Astrocyte (in vitro differentiated cells and primary cell): ENCODE results near the gene FTCD. TPM values are rescaled to one million over a fixed set of nuclear protein-coding genes. Genes with fewer than 3 reads are reported as not detected.

ENCODE experiments used
- DNase-seq: peaks from one replicate; pipeline ENCODE4 v3.0.0-alpha.2; 2010; ENCODE audit warnings: low read depth
- FAIRE-seq: peaks from 2 replicates; lab custom pipeline; 2011; peaks lifted over from hg19 to GRCh38; lab: Jason Lieb, UNC
- H2AFZ ChIP-seq: 2 replicates; pipeline ENCODE4 v1.6.0; 2012; ENCODE audit warnings: low read depth, low read length, inconsistent platforms
- H3K27ac ChIP-seq: 2 replicates; pipeline ENCODE4 v1.5.1; 2011; ENCODE audit warnings: low read depth, low read length, inconsistent platforms
- H3K27me3 ChIP-seq: 2 replicates; pipeline ENCODE4 v1.6.0; 2011; ENCODE audit warnings: low read length, inconsistent platforms; ENCODE audit not compliant: insufficient read depth
- H3K36me3 ChIP-seq: 2 replicates; pipeline ENCODE4 v1.5.1; 2011; ENCODE audit warnings: low read length, inconsistent platforms; ENCODE audit not compliant: insufficient read depth
- H3K4me1 ChIP-seq: 2 replicates; pipeline ENCODE4 v1.5.1; 2011; ENCODE audit warnings: low read length, inconsistent platforms; ENCODE audit not compliant: insufficient read depth
- H3K4me2 ChIP-seq: 2 replicates; pipeline ENCODE4 v1.6.0; 2012; ENCODE audit warnings: low read length, inconsistent platforms
- H3K4me3 ChIP-seq: 2 replicates; pipeline ENCODE4 v1.5.1; 2011; ENCODE audit warnings: low read depth, mild to moderate bottlenecking, low read length, inconsistent platforms; ENCODE audit not compliant: insufficient read depth
- H3K79me2 ChIP-seq: 2 replicates; pipeline ENCODE4 v1.6.0; 2012; ENCODE audit warnings: mild to moderate bottlenecking, low read length, inconsistent platforms; ENCODE audit not compliant: insufficient read depth
- H3K9ac ChIP-seq: 2 replicates; pipeline ENCODE4 v1.6.0; 2012; ENCODE audit warnings: mild to moderate bottlenecking, low read length, inconsistent platforms
- H3K9me3 ChIP-seq: 2 replicates; pipeline ENCODE4 v1.5.1; 2012; ENCODE audit warnings: low read depth, mild to moderate bottlenecking, low read length, inconsistent platforms; ENCODE audit not compliant: insufficient read depth
- H4K20me1 ChIP-seq: 2 replicates; pipeline ENCODE4 v1.6.0; 2012; ENCODE audit warnings: low read length, inconsistent platforms; ENCODE audit not compliant: insufficient read depth
- H3K27ac Mint-ChIP-seq: one replicate; pipeline ENCODE4 v1.8.0; 2021; ENCODE audit warnings: mild to moderate bottlenecking, mixed read lengths; ENCODE audit not compliant: unreplicated experiment
- H3K27me3 Mint-ChIP-seq: one replicate; pipeline ENCODE4 v1.8.0; 2021; ENCODE audit warnings: low read depth, mixed read lengths; ENCODE audit not compliant: unreplicated experiment
- H3K36me3 Mint-ChIP-seq: one replicate; pipeline ENCODE4 v1.8.0; 2021; ENCODE audit warnings: low read depth, mixed read lengths; ENCODE audit not compliant: unreplicated experiment
- H3K4me1 Mint-ChIP-seq: one replicate; pipeline ENCODE4 v1.8.0; 2021; ENCODE audit warnings: low read depth, mixed read lengths; ENCODE audit not compliant: unreplicated experiment
- H3K4me3 Mint-ChIP-seq: one replicate; pipeline ENCODE4 v1.8.0; 2021; ENCODE audit warnings: mild to moderate bottlenecking, moderate library complexity, mixed read lengths; ENCODE audit not compliant: unreplicated experiment
- H3K9me3 Mint-ChIP-seq: one replicate; pipeline ENCODE4 v1.8.0; 2021; ENCODE audit warnings: mild to moderate bottlenecking, mixed read lengths; ENCODE audit not compliant: unreplicated experiment
- EZH2 ChIP-seq: IDR thresholded peaks from 2 replicates; pipeline ENCODE4 v1.6.1; 2012; ENCODE audit warnings: mild to moderate bottlenecking, low read length, inconsistent platforms; ENCODE audit not compliant: insufficient read depth
- total RNA-seq: library from RNA; stranded (reverse); gene quantifications from 2 replicates; pipeline ENCODE4 v1.2.1, GENCODE V29; 2021
- TF ChIP-seq, protein P1 (sequence below): IDR thresholded peaks from 2 replicates; pipeline ENCODE4 v1.5.1; 2011; ENCODE audit warnings: low read depth, mild to moderate bottlenecking, inconsistent platforms, low read length, moderate library complexity; ENCODE audit not compliant: insufficient read depth

Gene FTCD
- total RNA-seq, 1 donor from 2014 or later: 1.9 TPM

DNA sequence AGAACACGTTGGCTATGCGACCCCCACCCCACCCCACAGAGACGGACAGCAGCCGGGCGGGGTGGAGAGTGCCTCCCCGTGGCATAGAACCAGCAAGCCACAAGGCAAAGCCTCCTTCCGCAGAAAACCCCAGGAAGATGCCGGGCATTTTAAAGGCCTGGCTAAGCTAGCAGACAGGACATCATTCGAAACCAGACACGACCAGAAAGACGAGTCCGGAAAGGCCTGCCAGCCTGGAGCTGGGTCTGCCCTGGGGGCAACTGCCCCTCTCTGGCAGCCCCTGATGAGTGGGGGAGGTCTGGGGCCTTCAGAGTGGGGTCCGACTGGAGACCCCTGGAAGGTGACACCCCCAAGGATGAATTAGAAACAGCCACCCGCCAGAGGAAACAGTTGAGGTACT lies 8.5 kb downstream of the FTCD start:
- DNase-seq (no peak), FAIRE-seq (no peak)
- Mint-ChIP-seq H3K27me3 (no peaks in the 10 kb centered on the region), H3K27ac (no peak overlapping the region), H3K4me1 (peaks cover 4% of the 10 kb centered on the region), H3K9me3 (no peaks in the 10 kb centered on the region), H3K4me3 (no peak overlapping the region), H3K36me3 (no peaks in the 10 kb centered on the region)
- Histone ChIP-seq H3K79me2 (no peaks in the 10 kb centered on the region), H3K27me3 (no peaks in the 10 kb centered on the region), H2AFZ (no peak overlapping the region), H3K9me3 (peaks cover 3% of the 10 kb centered on the region), H3K9ac (no peak overlapping the region), H3K4me2 (no peak overlapping the region), H3K36me3 (no peaks in the 10 kb centered on the region), H3K4me3 (no peak overlapping the region), H3K4me1 (peaks cover 5% of the 10 kb centered on the region), H3K27ac (no peak overlapping the region), H4K20me1 (no peaks in the 10 kb centered on the region)
- TF ChIP-seq, protein P1, sequence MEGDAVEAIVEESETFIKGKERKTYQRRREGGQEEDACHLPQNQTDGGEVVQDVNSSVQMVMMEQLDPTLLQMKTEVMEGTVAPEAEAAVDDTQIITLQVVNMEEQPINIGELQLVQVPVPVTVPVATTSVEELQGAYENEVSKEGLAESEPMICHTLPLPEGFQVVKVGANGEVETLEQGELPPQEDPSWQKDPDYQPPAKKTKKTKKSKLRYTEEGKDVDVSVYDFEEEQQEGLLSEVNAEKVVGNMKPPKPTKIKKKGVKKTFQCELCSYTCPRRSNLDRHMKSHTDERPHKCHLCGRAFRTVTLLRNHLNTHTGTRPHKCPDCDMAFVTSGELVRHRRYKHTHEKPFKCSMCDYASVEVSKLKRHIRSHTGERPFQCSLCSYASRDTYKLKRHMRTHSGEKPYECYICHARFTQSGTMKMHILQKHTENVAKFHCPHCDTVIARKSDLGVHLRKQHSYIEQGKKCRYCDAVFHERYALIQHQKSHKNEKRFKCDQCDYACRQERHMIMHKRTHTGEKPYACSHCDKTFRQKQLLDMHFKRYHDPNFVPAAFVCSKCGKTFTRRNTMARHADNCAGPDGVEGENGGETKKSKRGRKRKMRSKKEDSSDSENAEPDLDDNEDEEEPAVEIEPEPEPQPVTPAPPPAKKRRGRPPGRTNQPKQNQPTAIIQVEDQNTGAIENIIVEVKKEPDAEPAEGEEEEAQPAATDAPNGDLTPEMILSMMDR: no peak
- no peak for TF ChIP-seq EZH2

DNA sequence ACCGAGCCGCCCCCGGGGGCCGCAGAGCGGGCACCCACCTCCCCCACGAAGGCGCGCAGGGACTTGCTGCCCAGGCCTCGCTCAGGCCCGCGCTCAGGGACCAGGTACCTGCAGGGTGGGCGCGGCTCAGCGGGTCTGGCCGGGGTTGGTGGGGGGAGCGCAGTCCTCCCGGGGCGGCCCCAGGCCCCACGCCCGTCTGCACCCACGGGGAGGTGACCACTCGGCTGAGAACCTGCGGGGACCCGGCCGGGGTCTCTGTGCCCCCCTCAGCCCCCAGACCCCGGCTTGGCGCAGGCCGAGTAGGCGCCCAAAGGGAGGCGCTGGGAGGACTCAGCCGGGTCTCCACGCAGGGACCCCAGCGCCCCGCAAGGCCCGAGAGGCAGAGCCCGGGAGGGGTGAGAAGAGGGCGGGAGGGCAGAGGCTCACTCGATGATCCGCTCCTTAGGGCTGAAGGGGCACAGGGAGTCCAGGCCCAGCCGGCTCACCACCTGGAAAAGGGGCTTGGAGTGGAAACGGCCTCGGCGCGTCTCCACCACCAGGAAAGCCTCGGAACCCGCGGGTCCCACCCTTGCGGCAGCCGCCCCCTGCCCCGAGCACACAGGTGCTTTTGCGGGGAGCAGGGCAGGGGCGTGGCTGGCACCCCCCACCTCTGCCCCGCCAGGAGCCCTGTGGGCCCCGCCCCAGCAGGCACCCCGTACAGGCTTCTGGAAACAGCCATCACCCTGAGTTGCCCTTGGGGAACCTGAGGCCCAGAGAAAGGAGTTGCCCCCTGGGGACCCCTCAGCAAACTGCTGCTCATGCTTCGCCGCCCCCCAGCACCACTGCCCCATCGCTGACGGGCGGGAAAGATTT lies 9.3 kb downstream of the FTCD start:
- Histone ChIP-seq H3K27ac (no peak overlapping the region), H3K9me3 (peaks cover 3% of the 10 kb centered on the region), H3K4me2 (no peak overlapping the region), H3K4me3 (no peak overlapping the region), H2AFZ (no peak overlapping the region), H3K9ac (no peak overlapping the region), H3K36me3 (no peaks in the 10 kb centered on the region), H3K4me1 (peaks cover 5% of the 10 kb centered on the region), H4K20me1 (no peaks in the 10 kb centered on the region), H3K27me3 (no peaks in the 10 kb centered on the region), H3K79me2 (no peaks in the 10 kb centered on the region)
- FAIRE-seq (no peak), DNase-seq (no peak)
- no peaks in the 10 kb centered on the region for H3K27me3 Mint-ChIP-seq
- no peaks in the 10 kb centered on the region for H3K9me3 Mint-ChIP-seq
- TF ChIP-seq, protein P1: no peak
- no peak for TF ChIP-seq EZH2
- no peaks in the 10 kb centered on the region for H3K36me3 Mint-ChIP-seq
- no peak overlapping the region for H3K4me3 Mint-ChIP-seq
- H3K4me1 Mint-ChIP-seq: peaks cover 4% of the 10 kb centered on the region
- H3K27ac Mint-ChIP-seq: no peak overlapping the region
